ENCODE results near the gene LRRC36.
"Not testable (repeated sequence)": the region's sequence is repeated elsewhere in the genome, so short reads cannot be mapped to it uniquely, and the experiment has no call there.

Gene LRRC36

GRCh38 chr16:67346341-67346740 is 19.7 kb downstream of the LRRC36 start:
- no peak for TF ChIP-seq ZNF274 (IDR thresholded peaks at IDR 0.05; ENCODE audit: low read depth, low read length)
- H3K4me3 ChIP-seq (ENCODE audit: low read length): no peak overlapping the region

DNA sequence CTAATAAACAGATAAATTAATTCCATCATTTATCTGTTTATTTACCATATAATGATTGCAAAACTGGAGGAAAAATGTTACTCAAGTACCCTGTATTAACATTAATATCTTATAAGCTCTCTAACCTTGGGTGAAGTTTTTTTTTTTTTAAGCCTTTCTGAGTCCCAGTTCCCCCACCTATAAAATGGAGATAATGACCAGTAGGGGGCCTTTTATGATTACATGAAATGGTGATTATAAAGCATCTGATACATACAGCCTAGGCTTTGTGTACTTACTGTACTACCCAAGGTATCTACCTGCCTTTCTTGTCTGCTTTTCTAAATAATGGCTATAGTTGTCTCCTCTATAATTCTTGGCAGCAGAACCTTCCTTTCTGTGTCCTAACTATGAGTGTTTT is 22.6 kb downstream of the LRRC36 start:
- H3K4me3 ChIP-seq (ENCODE audit: low read length): no peak overlapping the region
- no peak for TF ChIP-seq ZNF274 (IDR thresholded peaks at IDR 0.05; ENCODE audit: low read depth, low read length)

GRCh38 chr16:67350324-67350723 is 23.7 kb downstream of the LRRC36 start:
- no peak overlapping the region for H3K4me3 ChIP-seq (ENCODE audit: low read length)
- TF ChIP-seq ZNF274 (IDR thresholded peaks at IDR 0.05; ENCODE audit: low read depth, low read length): no peak

GRCh38 chr16:67352463-67352862 is 25.8 kb downstream of the LRRC36 start:
- H3K4me3 ChIP-seq (ENCODE audit: low read length): not testable (repeated sequence)

GRCh38 chr16:67356396-67356795 is 29.8 kb downstream of the LRRC36 start:
- no peak for TF ChIP-seq ZNF274 (IDR thresholded peaks at IDR 0.05; ENCODE audit: low read depth, low read length)
- no peak overlapping the region for H3K4me3 ChIP-seq (ENCODE audit: low read length)

DNA sequence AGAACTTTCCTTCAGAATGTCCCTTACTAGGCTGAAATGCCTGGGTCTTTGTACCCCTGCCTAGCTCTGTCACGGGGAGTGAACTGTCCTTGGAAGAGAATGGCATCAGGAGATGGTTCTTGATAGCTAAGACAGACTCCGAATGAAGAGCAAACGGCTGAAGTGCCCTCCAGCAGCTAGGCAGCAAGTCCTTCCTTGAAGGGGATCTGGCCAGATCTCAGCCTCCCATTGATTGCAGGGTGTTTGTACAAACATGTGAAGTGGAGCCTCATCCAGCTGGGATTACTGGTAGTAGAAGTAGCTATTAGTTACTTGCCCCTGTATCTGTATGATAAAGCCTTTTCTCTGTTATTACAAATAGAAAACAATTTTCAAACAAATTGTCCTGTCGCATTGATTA is 30.9 kb downstream of the LRRC36 start:
- TF ChIP-seq ZNF274 (IDR thresholded peaks at IDR 0.05; ENCODE audit: low read depth, low read length): no peak

GRCh38 chr16:67359540-67360269 is 33.1 kb downstream of the LRRC36 start:
- H3K4me3 ChIP-seq (ENCODE audit: low read length): not testable (repeated sequence)

More for the DNA sequence above, 30.9 kb downstream of the LRRC36 start:
- no peak overlapping the region for H3K4me3 ChIP-seq (ENCODE audit: low read length)

GRCh38 chr16:67361038-67361437 is 34.4 kb downstream of the LRRC36 start:
- no peak overlapping the region for H3K4me3 ChIP-seq (ENCODE audit: low read length)
- TF ChIP-seq ZNF274 (IDR thresholded peaks at IDR 0.05; ENCODE audit: low read depth, low read length): no peak

DNA sequence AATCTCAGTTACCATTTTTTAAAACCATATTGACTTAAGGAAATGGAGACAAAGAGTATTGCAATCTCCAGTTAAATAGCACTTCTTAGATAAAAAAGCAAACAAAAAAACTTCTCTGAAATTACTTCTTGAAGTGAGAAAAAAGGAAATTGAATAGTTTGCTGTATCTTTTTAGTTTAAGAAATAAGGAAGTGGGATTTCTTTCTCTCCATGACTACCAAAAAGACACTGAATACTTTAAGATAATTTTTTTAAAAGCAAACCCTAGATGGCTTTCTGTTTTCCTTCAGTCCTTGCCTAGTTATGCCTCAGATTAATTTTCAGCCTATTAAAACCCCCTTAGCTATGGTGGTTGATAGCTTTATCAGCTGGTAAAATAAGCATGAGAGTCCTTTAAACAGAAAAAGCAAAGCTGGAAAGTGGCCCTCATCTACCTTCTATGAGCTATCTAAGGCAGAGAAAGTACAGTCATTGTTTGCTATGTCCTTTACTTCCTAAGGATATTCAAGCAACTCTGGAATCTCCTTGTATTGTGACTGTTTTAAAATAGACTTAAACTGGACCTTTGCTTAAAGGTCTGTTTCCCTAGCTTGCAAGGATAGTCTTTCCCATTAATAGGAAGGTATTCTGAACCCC is 38.1 kb downstream of the LRRC36 start:
- TF ChIP-seq ZNF274 (IDR thresholded peaks at IDR 0.05; ENCODE audit: low read depth, low read length): no peak
- no peak overlapping the region for H3K4me3 ChIP-seq (ENCODE audit: low read length)

GRCh38 chr16:67370661-67371060 is 44.0 kb downstream of the LRRC36 start:
- no peak for TF ChIP-seq ZNF274 (IDR thresholded peaks at IDR 0.05; ENCODE audit: low read depth, low read length)
- no peak overlapping the region for H3K4me3 ChIP-seq (ENCODE audit: low read length)

DNA sequence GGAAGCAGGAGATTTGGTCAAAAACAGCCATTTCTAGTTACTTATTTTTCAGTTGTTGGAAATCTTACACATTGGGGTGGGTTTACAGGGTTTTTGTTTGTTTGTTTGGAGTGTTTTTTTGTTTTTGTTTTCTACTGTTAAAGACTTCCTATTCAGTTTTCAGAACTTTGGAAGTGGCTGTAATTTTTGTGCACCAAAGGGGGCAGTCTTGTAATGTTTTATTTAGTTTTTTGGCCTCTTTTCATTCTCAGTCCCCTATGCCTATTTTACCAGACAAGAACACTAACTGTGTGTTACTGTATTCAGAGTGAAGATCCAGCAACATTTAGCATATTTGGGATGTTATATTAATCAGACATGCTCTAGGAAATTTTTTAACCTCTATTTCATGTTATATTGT is 46.0 kb downstream of the LRRC36 start:
- H3K4me3 ChIP-seq (ENCODE audit: low read length): no peak overlapping the region
- TF ChIP-seq ZNF274 (IDR thresholded peaks at IDR 0.05; ENCODE audit: low read depth, low read length): no peak

GRCh38 chr16:67376012-67376411 is 49.4 kb downstream of the LRRC36 start:
- H3K4me3 ChIP-seq (ENCODE audit: low read length): not testable (repeated sequence)

GRCh38 chr16:67378642-67379041 is 52.0 kb downstream of the LRRC36 start:
- H3K4me3 ChIP-seq (ENCODE audit: low read length): no peak overlapping the region
- TF ChIP-seq ZNF274 (IDR thresholded peaks at IDR 0.05; ENCODE audit: low read depth, low read length): no peak

- no peak overlapping the region for H3K4me3 ChIP-seq (ENCODE audit: low read length)
- no peak for TF ChIP-seq ZNF274 (IDR thresholded peaks at IDR 0.05; ENCODE audit: low read depth, low read length)
Measured at GRCh38 chr16:67383284-67383683, 56.7 kb downstream of the LRRC36 start.

- TF ChIP-seq ZNF274 (IDR thresholded peaks at IDR 0.05; ENCODE audit: low read depth, low read length): no peak
- no peak overlapping the region for H3K4me3 ChIP-seq (ENCODE audit: low read length)
Measured at GRCh38 chr16:67384778-67385510, 58.3 kb downstream of the LRRC36 start.

Measured in GM08714 (cell line).